Fibroblast of lung (primary cell): Measurements from ENCODE around the gene GRIK5. TPM values are rescaled to one million over a fixed set of nuclear protein-coding genes. Genes with fewer than 3 reads are reported as not detected.

ENCODE experiments used
- DNase-seq, 2 donors: peaks; one replicate each; pipeline versions ENCODE4 v3.0.0 to v3.0.0-alpha.2; 2010; ENCODE audit warnings: low read depth in 2 of 2
- H2AFZ ChIP-seq: 2 replicates; pipeline ENCODE4 v1.5.1; 2012; ENCODE audit warnings: low read length, control low read depth, inconsistent platforms
- H3K27ac ChIP-seq: 2 replicates; pipeline ENCODE4 v1.5.1; 2011; ENCODE audit warnings: low read length, control low read depth; ENCODE audit not compliant: insufficient read depth
- H3K27me3 ChIP-seq: 2 replicates; pipeline ENCODE4 v1.5.1; 2011; ENCODE audit warnings: mild to moderate bottlenecking, low read length; ENCODE audit not compliant: control insufficient read depth, insufficient read depth
- H3K36me3 ChIP-seq: 2 replicates; pipeline ENCODE4 v1.5.1; 2011; ENCODE audit warnings: low read length; ENCODE audit not compliant: control insufficient read depth, insufficient read depth
- H3K4me1 ChIP-seq: 2 replicates; pipeline ENCODE4 v1.5.1; 2011; ENCODE audit warnings: low read length; ENCODE audit not compliant: control insufficient read depth, insufficient read depth; ENCODE audit errors: extremely low read depth
- H3K4me2 ChIP-seq: 2 replicates; pipeline ENCODE4 v1.5.1; 2011; ENCODE audit warnings: low read length, control low read depth; ENCODE audit not compliant: insufficient read depth; ENCODE audit errors: extremely low read depth
- H3K4me3 ChIP-seq, 4 experiments: fragments of 200-600 bp in 1 of 4; sonication (generic) in 1 of 4; replicated peaks in 1 of 4; 2 replicates each; pipeline ENCODE4 v1.5.1; 2011 to 2016; ENCODE audit warnings: low read length in 4 of 4, low read depth in 3 of 4, mild to moderate bottlenecking in 3 of 4, control low read depth in 2 of 4, inconsistent platforms in 1 of 4, mixed read lengths in 1 of 4; ENCODE audit not compliant: insufficient read depth in 1 of 4; ENCODE audit errors: control extremely low read depth in 1 of 4
- H3K79me2 ChIP-seq: 2 replicates; pipeline ENCODE4 v1.5.1; 2012; ENCODE audit warnings: mild to moderate bottlenecking, low read length, inconsistent platforms; ENCODE audit not compliant: control insufficient read depth, insufficient read depth
- H3K9ac ChIP-seq: 2 replicates; pipeline ENCODE4 v1.5.1; 2011; ENCODE audit warnings: mild to moderate bottlenecking, low read length, control low read depth; ENCODE audit not compliant: insufficient read depth
- H3K9me3 ChIP-seq: 2 replicates; pipeline ENCODE4 v1.5.1; 2012; ENCODE audit warnings: low read depth, low read length; ENCODE audit not compliant: control insufficient read depth, insufficient read depth
- H4K20me1 ChIP-seq: 2 replicates; pipeline ENCODE4 v1.5.1; 2011; ENCODE audit warnings: low read length; ENCODE audit not compliant: control insufficient read depth, insufficient read depth; ENCODE audit errors: extremely low read depth
- EZH2 ChIP-seq: IDR thresholded peaks from 2 replicates; pipeline ENCODE4 v1.5.1; 2012; ENCODE audit warnings: low read length, control low read depth, mild to moderate bottlenecking; ENCODE audit errors: missing control alignments
- polyA plus RNA-seq, 2 donors: library from polyadenylated mRNA; depleted of rRNA in 1 of 2; stranded (reverse) in 1 of 2; unstranded in 1 of 2; fragments of >200 nt; gene quantifications; 2 replicates each; pipeline ENCODE4 v1.2.1, GENCODE V29; 2011 to 2012; ENCODE audit warnings: missing spikeins in 1 of 2
- total RNA-seq: library from RNA; depleted of rRNA; stranded (reverse); fragments of >200 nt; gene quantifications from 2 replicates; pipeline ENCODE4 v1.2.1, GENCODE V29; 2014
- TF ChIP-seq, protein P1 (sequence below), 2 donors: IDR thresholded peaks in 1 of 2; conservative IDR thresholded peaks in 1 of 2; 1 replicate in 1 of 2; 2 replicates in 1 of 2; pipeline ENCODE4 v1.5.1; 2011 to 2012; ENCODE audit warnings: low read length in 2 of 2, control low read depth in 1 of 2, inconsistent platforms in 1 of 2, low read depth in 1 of 2, mild to moderate bottlenecking in 1 of 2

Gene GRIK5
- total and polyA plus RNA-seq, 2 donors (not counting 1 experiment from before 2014, with no cell fraction given), result 0.03 to 3.5 TPM

GRCh38 chr19:42099336-42099925 lies 29.4 kb upstream of the GRIK5 start:
- Histone ChIP-seq H4K20me1 (no peaks in the 10 kb centered on the region), H3K9me3 (no peaks in the 10 kb centered on the region), H3K36me3 (no peaks in the 10 kb centered on the region), H3K27me3 (no peaks in the 10 kb centered on the region), H2AFZ (no peak overlapping the region), H3K4me3 (no peak overlapping the region), H3K4me1 (no peaks in the 10 kb centered on the region), H3K4me2 (no peak overlapping the region), H3K27ac (no peak overlapping the region), H3K79me2 (no peaks in the 10 kb centered on the region), H3K9ac (no peak overlapping the region)
- DNase-seq, result no peak
- TF ChIP-seq, protein P1, sequence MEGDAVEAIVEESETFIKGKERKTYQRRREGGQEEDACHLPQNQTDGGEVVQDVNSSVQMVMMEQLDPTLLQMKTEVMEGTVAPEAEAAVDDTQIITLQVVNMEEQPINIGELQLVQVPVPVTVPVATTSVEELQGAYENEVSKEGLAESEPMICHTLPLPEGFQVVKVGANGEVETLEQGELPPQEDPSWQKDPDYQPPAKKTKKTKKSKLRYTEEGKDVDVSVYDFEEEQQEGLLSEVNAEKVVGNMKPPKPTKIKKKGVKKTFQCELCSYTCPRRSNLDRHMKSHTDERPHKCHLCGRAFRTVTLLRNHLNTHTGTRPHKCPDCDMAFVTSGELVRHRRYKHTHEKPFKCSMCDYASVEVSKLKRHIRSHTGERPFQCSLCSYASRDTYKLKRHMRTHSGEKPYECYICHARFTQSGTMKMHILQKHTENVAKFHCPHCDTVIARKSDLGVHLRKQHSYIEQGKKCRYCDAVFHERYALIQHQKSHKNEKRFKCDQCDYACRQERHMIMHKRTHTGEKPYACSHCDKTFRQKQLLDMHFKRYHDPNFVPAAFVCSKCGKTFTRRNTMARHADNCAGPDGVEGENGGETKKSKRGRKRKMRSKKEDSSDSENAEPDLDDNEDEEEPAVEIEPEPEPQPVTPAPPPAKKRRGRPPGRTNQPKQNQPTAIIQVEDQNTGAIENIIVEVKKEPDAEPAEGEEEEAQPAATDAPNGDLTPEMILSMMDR (conservative IDR thresholded peaks at IDR 0.05 in 1 of 2, IDR thresholded peaks at IDR 0.05 in 1 of 2; ENCODE audit: low read depth in 1 of 2, low read length in 2 of 2), result no peak
- no peak for TF ChIP-seq EZH2

- Histone ChIP-seq H3K79me2 (no peaks in the 10 kb centered on the region), H3K4me3 (no peak overlapping the region), H3K27ac (no peak overlapping the region), H4K20me1 (no peaks in the 10 kb centered on the region), H3K36me3 (no peaks in the 10 kb centered on the region), H2AFZ (no peak overlapping the region), H3K9ac (no peak overlapping the region), H3K27me3 (no peaks in the 10 kb centered on the region), H3K4me1 (no peaks in the 10 kb centered on the region), H3K4me2 (no peak overlapping the region), H3K9me3 (no peaks in the 10 kb centered on the region)
- TF ChIP-seq EZH2, result no peak
- TF ChIP-seq, protein P1 (conservative IDR thresholded peaks at IDR 0.05 in 1 of 2, IDR thresholded peaks at IDR 0.05 in 1 of 2; ENCODE audit: low read depth in 1 of 2, low read length in 2 of 2), result no peak
- no peak for DNase-seq
These were observed 28.8 kb upstream of the GRIK5 start for GRCh38 chr19:42098781-42099180.

- no peak for DNase-seq
- H2AFZ ChIP-seq, result no peak overlapping the region
- no peak overlapping the region for H3K4me3 ChIP-seq
- H3K79me2 ChIP-seq, result no peaks in the 10 kb centered on the region
- H3K36me3 ChIP-seq, result no peaks in the 10 kb centered on the region
- no peaks in the 10 kb centered on the region for H4K20me1 ChIP-seq
- H3K4me2 ChIP-seq, result no peak overlapping the region
- no peaks in the 10 kb centered on the region for H3K4me1 ChIP-seq
- H3K27me3 ChIP-seq, result no peaks in the 10 kb centered on the region
- H3K9me3 ChIP-seq, result no peaks in the 10 kb centered on the region
- TF ChIP-seq EZH2, result no peak
- TF ChIP-seq, protein P1 (conservative IDR thresholded peaks at IDR 0.05 in 1 of 2, IDR thresholded peaks at IDR 0.05 in 1 of 2; ENCODE audit: low read depth in 1 of 2, low read length in 2 of 2), result no peak
- no peak overlapping the region for H3K27ac ChIP-seq
- no peak overlapping the region for H3K9ac ChIP-seq
These were observed 27.5 kb upstream of the GRIK5 start for GRCh38 chr19:42097461-42097860.
